GM12878 (cell line): ENCODE results near the gene CNTN2. TPM values are rescaled to one million over a fixed set of nuclear protein-coding genes. Genes with fewer than 3 reads are reported as not detected.
A peak's percentile ranks its signal among the peaks of the same experiment; 100 is the strongest.

Experiments used
- ATF7 ChIP-seq: fragments of 450-650 bp; IDR thresholded peaks from 2 replicates; pipeline ENCODE4 v1.6.1; 2016; ENCODE audit warnings: low read depth, mild to moderate bottlenecking
- BHLHE40 ChIP-seq, 2 experiments: fragments of 450-650 bp in 1 of 2; IDR thresholded peaks; 2 replicates each; pipeline ENCODE4 v1.6.1; 2011 to 2017; ENCODE audit warnings: low read depth in 2 of 2, borderline replicate concordance in 1 of 2, improper control_type of control experiment in 1 of 2, low read length in 1 of 2, mild to moderate bottlenecking in 1 of 2
- EED ChIP-seq: sonication (generic); IDR thresholded peaks from 2 replicates; pipeline ENCODE4 v1.6.1; 2016; ENCODE audit warnings: antibody characterized with exemption, low read depth
- EP300 ChIP-seq, 2 experiments: fragments of 150-350 bp in 1 of 2; IDR thresholded peaks; 2 replicates each; pipeline ENCODE4 v1.6.1; 2011 to 2012; ENCODE audit warnings: low read depth in 2 of 2, low read length in 2 of 2, borderline replicate concordance in 1 of 2, improper control_type of control experiment in 1 of 2, inconsistent platforms in 1 of 2; ENCODE audit not compliant: control insufficient read depth in 1 of 2
- EZH2 ChIP-seq: IDR thresholded peaks from 2 replicates; pipeline ENCODE4 v1.6.1; 2012; ENCODE audit warnings: low read depth, mild to moderate bottlenecking, control low read depth, inconsistent platforms, low read length, borderline replicate concordance; ENCODE audit not compliant: control insufficient read depth
- FOXM1 ChIP-seq: IDR thresholded peaks from 2 replicates; pipeline ENCODE4 v1.6.1; 2012; ENCODE audit warnings: low read depth, mild to moderate bottlenecking, inconsistent platforms, low read length, moderate library complexity
- GABPA ChIP-seq: IDR thresholded peaks from 2 replicates; pipeline ENCODE4 v1.6.1; 2014; ENCODE audit warnings: antibody characterized with exemption, low read depth, mild to moderate bottlenecking, inconsistent platforms
- IRF4 ChIP-seq: IDR thresholded peaks from 2 replicates; pipeline ENCODE4 v1.6.1; 2011; ENCODE audit warnings: low read depth, low read length
- MYB ChIP-seq: fragments of 150-350 bp; IDR thresholded peaks from 2 replicates; pipeline ENCODE4 v1.6.1; 2014; ENCODE audit warnings: mild to moderate bottlenecking, low read depth, low read length, borderline replicate concordance
- MYC ChIP-seq: IDR thresholded peaks from 2 replicates; pipeline ENCODE4 v1.6.1; 2011; ENCODE audit warnings: mild to moderate bottlenecking, low read length, moderate library complexity, inconsistent platforms; ENCODE audit not compliant: insufficient read depth, insufficient replicate concordance, insufficient read length, severe bottlenecking
- NFXL1 ChIP-seq: fragments of 450-650 bp; IDR thresholded peaks from 2 replicates; pipeline ENCODE4 v1.6.1; 2017; ENCODE audit warnings: antibody characterized with exemption, mild to moderate bottlenecking, borderline replicate concordance
- NRF1 ChIP-seq: conservative IDR thresholded peaks from 2 replicates; pipeline ENCODE4 v1.6.1; 2011; ENCODE audit warnings: mild to moderate bottlenecking, low read depth, low read length, improper control_type of control experiment
- PBX3 ChIP-seq: IDR thresholded peaks from 2 replicates; pipeline ENCODE4 v1.6.1; 2011; ENCODE audit warnings: mild to moderate bottlenecking, low read depth, low read length, moderate library complexity; ENCODE audit not compliant: insufficient replicate concordance
- SKIL ChIP-seq: fragments of 450-650 bp; IDR thresholded peaks from 2 replicates; pipeline ENCODE4 v1.6.1; 2017; ENCODE audit warnings: mild to moderate bottlenecking, low read depth, inconsistent platforms; ENCODE audit not compliant: poor library complexity, severe bottlenecking
- SMAD5 ChIP-seq: IDR thresholded peaks from 2 replicates; pipeline ENCODE4 v1.6.1; 2016; ENCODE audit warnings: antibody characterized with exemption, low read depth
- STAT1 ChIP-seq: fragments of 450-650 bp; conservative IDR thresholded peaks from 2 replicates; pipeline ENCODE4 v1.6.1; 2014; ENCODE audit warnings: antibody characterized with exemption, mild to moderate bottlenecking
- SUZ12 ChIP-seq: fragments of 200-600 bp; sonication (generic); IDR thresholded peaks from one replicate; pipeline ENCODE4 v1.6.1; 2018; ENCODE audit warnings: antibody characterized with exemption, mild to moderate bottlenecking; ENCODE audit not compliant: unreplicated experiment
- TCF7 ChIP-seq: IDR thresholded peaks from 2 replicates; pipeline ENCODE4 v1.6.1; 2014; ENCODE audit warnings: antibody characterized with exemption, borderline replicate concordance
- YBX1 ChIP-seq: fragments of 450-650 bp; IDR thresholded peaks from 2 replicates; pipeline ENCODE4 v1.6.1; 2016; ENCODE audit warnings: antibody characterized with exemption
- ZNF207 ChIP-seq: fragments of 450-650 bp; IDR thresholded peaks from 2 replicates; pipeline ENCODE4 v1.6.1; 2014; ENCODE audit warnings: antibody characterized with exemption, mild to moderate bottlenecking, borderline replicate concordance
- ZNF592 ChIP-seq: fragments of 450-650 bp; IDR thresholded peaks from 2 replicates; pipeline ENCODE4 v1.6.1; 2017; ENCODE audit warnings: mild to moderate bottlenecking, moderate library complexity
- ZSCAN29 ChIP-seq: fragments of 450-650 bp; IDR thresholded peaks from 2 replicates; pipeline ENCODE4 v1.6.1; 2017; ENCODE audit warnings: mild to moderate bottlenecking, moderate library complexity
- polyA plus RNA-seq, 11 experiments: library from polyadenylated mRNA; depleted of rRNA in 4 of 11; unstranded in 6 of 11; stranded (reverse) in 5 of 11; fragments of >200 nt; fragmentation: Nextera tagmentation in 4 of 11; fragmentation: Illumina TruSeq in 1 of 11; extraction: Ambion mirVana in 4 of 11; extraction: Trizol in 1 of 11; gene quantifications; 1 replicate in 1 of 11; 2 replicates in 10 of 11; pipeline versions ENCODE4 v1.2.1 to v1.2.3, GENCODE V29; 2011 to 2016; ENCODE audit warnings: inconsistent platforms in 2 of 11, missing spikeins in 2 of 11, low read depth in 1 of 11
- total RNA-seq, 4 experiments: library from RNA; depleted of rRNA in 3 of 4; stranded (reverse); fragments of >200 nt in 3 of 4; fragmentation: Illumina TruSeq in 1 of 4; extraction: Trizol in 1 of 4; gene quantifications; 2 replicates each; pipeline versions ENCODE4 v1.2.1 to v1.2.3, GENCODE V29; 2013 to 2021

The CNTN2 gene
- total and polyA plus RNA-seq, 10 of the 15 experiments (the other 5 are each of a cell fraction or from before 2014, with no cell fraction given): 0.03 TPM; not detected in 9

GRCh38 chr1:205121660-205122488 lies 78.9 kb downstream of the CNTN2 start, which contains the start of gene RBBP5 (continued):
- TF ChIP-seq ZNF592 (peak; percentile 98), NFXL1 (no peak), IRF4 (peak; percentile 88), YBX1 (no peak), ZSCAN29 (peak; percentile 90), EP300 (IDR thresholded peaks at IDR 0.05; ENCODE audit: borderline replicate concordance in 1 of 2, control insufficient read depth in 1 of 2, low read depth in 2 of 2, low read length in 2 of 2) (peak in 1 of 2 experiments; percentile 22; a peak in 2 of 4 replicates), SUZ12 (no peak), EZH2 (no peak), GABPA (peak; percentile 95), FOXM1 (peak; percentile 96), SMAD5 (peak; percentile 89), STAT1 (peak; percentile 99), MYC (peak; percentile 87), EED (peak; percentile 80), MYB (peak; percentile 98), NRF1 (peak; percentile 24; the same call in 1 of the 2 replicates), ZNF207 (peak; percentile 100), ATF7 (peak; percentile 95), TCF7 (peak; percentile 84; the same call in 1 of the 2 replicates), SKIL (peak; percentile 93), BHLHE40 (IDR thresholded peaks at IDR 0.05; ENCODE audit: borderline replicate concordance in 1 of 2, low read depth in 2 of 2, low read length in 1 of 2) (peak; percentile 95 to 96), PBX3 (peak; percentile 51)
